Measurements from ENCODE around the gene ATP10A. TPM values are rescaled to one million over a fixed set of nuclear protein-coding genes. Genes with fewer than 3 reads are reported as not detected.

The ATP10A gene
- total and polyA plus RNA-seq, 2 of the 8 experiments (the other 6 are each of a cell fraction or from before 2014, with no cell fraction given) = 2.0 to 2.8 TPM

GRCh38 chr15:25825207-25825606, 37.9 kb downstream of the ATP10A start:
- POLR2A ChIA-PET (ENCODE audit: partially characterized antibody) = interaction anchor here (1.0 kb wide), 1 partner anchor 56 kb away, joined by 3 read pairs; no protein-coding TSS in a partner anchor
- Histone ChIP-seq H3K79me2 (ENCODE audit: control insufficient read depth in 1 of 2, insufficient read depth in 2 of 2, low read length in 2 of 2) (no peaks in the 10 kb centered on the region), H3K9me3 (ENCODE audit: insufficient read depth in 2 of 2, low read depth in 1 of 2, low read length in 1 of 2) (no peaks in the 10 kb centered on the region), H4K20me1 (replicated peaks in 1 of 2; ENCODE audit: control insufficient read depth in 1 of 2, insufficient read depth in 2 of 2, low read length in 2 of 2) (no peaks in the 10 kb centered on the region), H3K36me3 (ENCODE audit: control insufficient read depth in 2 of 4, insufficient read depth in 4 of 4, low read length in 3 of 4) (no peaks in the 10 kb centered on the region), H3K4me3 (ENCODE audit: extremely low read depth in 1 of 4, insufficient read depth in 2 of 4, low read depth in 3 of 4, low read length in 4 of 4) (no peak overlapping the region), H3K27me3 (replicated peaks in 1 of 4; ENCODE audit: control insufficient read depth in 3 of 4, extremely low read depth in 1 of 4, insufficient read depth in 3 of 4, low read length in 3 of 4) (no peaks in the 10 kb centered on the region), H3K79me1 (ENCODE audit: low read depth, low read length) (no peaks in the 10 kb centered on the region), H2BK15ac (ENCODE audit: low read length) (no peak overlapping the region), H3K14ac (ENCODE audit: insufficient read length) (no peak overlapping the region), H3K9ac (replicated peaks in 1 of 4; ENCODE audit: extremely low read depth in 1 of 4, low read depth in 3 of 4, low read length in 3 of 4) (no peak overlapping the region), H4K91ac (replicated peaks; ENCODE audit: insufficient read length, low read length) (no peak overlapping the region), H2BK12ac (ENCODE audit: low read depth, low read length) (no peak overlapping the region), H3K4ac (replicated peaks; ENCODE audit: insufficient read length, low read depth, low read length) (no peak overlapping the region), H2BK20ac (ENCODE audit: low read length) (no peak overlapping the region), H3K56ac (replicated peaks; ENCODE audit: insufficient read length, low read depth, low read length) (no peak overlapping the region), H3K4me2 (ENCODE audit: insufficient read depth in 1 of 2, low read depth in 2 of 2, low read length in 2 of 2) (no peak overlapping the region), H3K27ac (ENCODE audit: low read depth, low read length) (no peak overlapping the region), H2AFZ (ENCODE audit: low read length) (no peak overlapping the region), H4K8ac (ENCODE audit: extremely low read depth, insufficient read depth, low read length) (no peak overlapping the region), H3K4me1 (replicated peaks in 1 of 4; ENCODE audit: control insufficient read depth in 3 of 4, insufficient read depth in 4 of 4, low read length in 3 of 4) (no peaks in the 10 kb centered on the region; a peak in 1 of 7 replicates), H4K5ac (ENCODE audit: insufficient read length, low read depth, low read length) (no peak overlapping the region), H2BK5ac (ENCODE audit: low read depth, low read length) (no peak overlapping the region), H2AK5ac (ENCODE audit: low read depth, low read length) (no peak overlapping the region), H3K18ac (ENCODE audit: extremely low read depth, low read length) (no peak overlapping the region), H2BK120ac (replicated peaks; ENCODE audit: low read depth, low read length) (no peak overlapping the region), H3K23me2 (ENCODE audit: low read depth, low read length) (no peaks in the 10 kb centered on the region), H3K23ac (ENCODE audit: insufficient read length) (no peak overlapping the region)
- DNase-seq (ENCODE audit: low read depth in 1 of 2, low spot score in 2 of 2) (no peak), FAIRE-seq (no peak)
- CTCF ChIA-PET (ENCODE audit: partially characterized antibody) = no interaction called here
- TF ChIP-seq POU5F1 (IDR thresholded peaks at IDR 0.05; ENCODE audit: low read depth, low read length) (no peak), RFX5 (IDR thresholded peaks at IDR 0.05; ENCODE audit: borderline replicate concordance, low read depth, low read length) (no peak), CHD1 (IDR thresholded peaks at IDR 0.05; ENCODE audit: low read depth, low read length) (no peak)

All from H1 (cell line).